Caki2 (cell line): ENCODE data around the gene TMEM50A. TPM values are rescaled to one million over a fixed set of nuclear protein-coding genes. Genes with fewer than 3 reads are reported as not detected.
"Not testable (repeated sequence)": the region's sequence is repeated elsewhere in the genome, so short reads cannot be mapped to it uniquely, and the experiment has no call there.

Source experiments
- DNase-seq: peaks from one replicate; pipeline ENCODE4 v3.0.0-alpha.2; 2015; ENCODE audit warnings: low read depth
- in situ Hi-C: cut with HindIII; loops from 2 replicates; pipeline ENCODE4 v1.10.0; 2016; ENCODE audit warnings: low sequenced_read_pairs, low pct_unique_long_range_greater_than_20kb, mixed read lengths
- total RNA-seq: library from RNA; depleted of rRNA; stranded (reverse); fragments of >200 nt; shearing (Covaris generic); gene quantifications from 2 replicates; pipeline ENCODE4 v1.2.3, GENCODE V29; 2014; ENCODE audit warnings: low replicate concordance

TMEM50A gene
- total RNA-seq, 1 experiment from 2014 or later, result 64.1 TPM

DNA sequence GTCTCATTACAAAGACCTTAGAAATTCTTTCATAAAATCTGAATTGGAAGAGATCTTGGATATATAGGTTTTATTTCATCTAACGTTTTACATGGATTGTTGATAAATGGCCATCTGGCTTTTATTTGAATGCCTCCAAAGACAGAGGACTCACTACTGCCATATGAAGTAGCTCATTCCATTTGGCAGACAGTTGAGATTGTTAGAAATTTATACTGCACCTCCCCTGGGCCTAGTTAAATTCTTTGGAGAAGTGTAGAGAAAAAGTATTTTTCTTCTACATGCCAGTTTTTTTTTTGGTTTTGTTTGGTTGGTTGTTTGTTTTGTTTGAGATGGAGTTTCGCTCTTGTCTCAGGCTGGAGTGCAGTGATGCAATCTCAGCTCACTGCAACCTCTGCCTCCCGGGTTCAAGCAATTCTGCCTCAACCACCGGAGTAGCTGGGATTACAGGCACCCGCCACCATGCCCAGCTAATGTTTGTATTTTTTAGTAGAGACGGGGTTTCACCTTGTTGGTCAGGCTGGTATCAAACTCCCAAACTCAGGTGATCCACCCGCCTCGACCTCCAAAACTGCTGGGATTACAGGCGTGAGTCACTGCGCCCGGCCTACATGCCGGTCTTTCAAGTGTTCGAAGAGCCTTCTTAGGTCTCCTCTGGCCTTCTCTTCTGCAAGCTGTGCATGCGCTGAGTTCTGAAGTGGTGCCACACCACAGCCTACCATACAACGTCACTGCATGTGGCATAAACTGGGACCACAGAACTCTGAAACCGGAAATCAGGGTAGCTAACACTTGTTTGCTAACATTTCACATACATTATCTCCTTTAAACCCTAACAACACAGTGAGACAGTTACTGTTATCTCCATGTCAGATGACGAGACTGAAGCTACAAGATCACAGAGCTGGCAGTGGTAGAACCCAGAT, 24.8 kb downstream of the TMEM50A start:
- DNase-seq, in situ Hi-C loops: not testable (repeated sequence)

DNA sequence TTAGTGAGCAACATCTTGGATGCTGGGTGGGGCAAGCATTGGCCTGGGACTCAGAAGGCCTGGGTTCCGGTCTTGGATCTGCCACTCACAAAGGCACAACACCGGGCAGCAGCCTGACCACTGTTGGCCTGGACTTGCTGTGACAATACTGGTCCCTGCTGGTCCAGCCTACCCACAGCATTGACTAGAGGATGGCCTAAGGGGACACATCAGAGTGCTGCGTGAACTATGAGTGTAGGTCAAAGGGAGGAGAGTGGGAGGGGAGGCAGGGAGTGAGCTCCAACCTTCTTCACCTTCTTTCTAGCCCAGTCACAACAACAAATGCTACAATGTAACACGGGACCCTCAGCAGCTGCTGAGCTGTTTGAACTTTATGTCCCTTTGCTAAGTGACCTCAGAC, 31.1 kb downstream of the TMEM50A start:
- in situ Hi-C loops, result no loop called here

DNA sequence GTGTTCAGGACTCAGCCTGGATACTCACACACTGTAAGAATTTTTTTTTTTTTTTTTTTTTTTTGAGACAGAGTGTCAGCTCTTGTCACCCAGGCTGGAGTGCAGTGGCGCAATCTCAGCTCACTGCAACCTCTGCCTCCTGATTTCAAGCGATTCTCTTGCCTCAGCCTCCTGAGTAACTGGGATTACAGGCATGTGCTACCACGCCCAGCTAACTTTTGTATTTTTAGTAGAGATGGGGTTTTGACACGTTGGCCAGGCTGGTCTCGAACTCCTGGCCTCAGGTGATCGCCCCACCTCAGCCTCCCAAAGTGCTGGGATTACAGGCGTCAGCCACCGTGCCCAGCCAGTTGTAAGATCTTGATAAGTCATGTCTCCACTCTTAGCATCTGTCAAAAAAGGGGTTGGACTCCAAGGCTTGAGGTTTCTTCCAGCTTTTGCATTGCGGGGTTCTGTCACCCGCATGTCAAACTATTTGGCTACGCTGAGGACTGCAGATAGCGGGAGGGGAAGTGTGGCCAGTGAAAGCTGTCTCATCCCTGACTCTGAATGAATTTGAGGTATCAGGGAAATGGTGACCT, 31.6 kb downstream of the TMEM50A start:
- in situ Hi-C loops, result not testable (repeated sequence)

More for the DNA sequence above, 31.1 kb downstream of the TMEM50A start:
- DNase-seq, result peak; percentile 41

DNA sequence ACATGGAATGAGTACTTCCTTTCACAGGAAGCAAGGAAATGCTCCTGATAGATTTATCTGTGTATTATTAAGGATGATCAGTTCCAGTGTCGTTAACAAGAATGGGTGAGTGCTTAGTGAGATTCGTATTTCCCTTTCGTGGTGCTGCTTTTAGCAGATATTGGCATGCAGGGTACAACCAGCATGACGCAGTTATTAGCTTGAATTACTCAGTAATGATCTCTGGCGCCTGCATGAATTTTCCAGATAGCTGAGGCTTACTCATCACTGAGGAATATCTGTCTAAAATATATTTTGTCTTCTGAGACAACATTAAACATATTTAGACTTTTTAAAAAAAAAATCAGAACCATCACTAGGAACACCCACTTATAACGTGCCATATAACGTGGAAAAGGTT, 33.6 kb downstream of the TMEM50A start:
- DNase-seq, in situ Hi-C loops: not testable (repeated sequence)

More for the DNA sequence above, 31.6 kb downstream of the TMEM50A start:
- DNase-seq, result not testable (repeated sequence)

DNA sequence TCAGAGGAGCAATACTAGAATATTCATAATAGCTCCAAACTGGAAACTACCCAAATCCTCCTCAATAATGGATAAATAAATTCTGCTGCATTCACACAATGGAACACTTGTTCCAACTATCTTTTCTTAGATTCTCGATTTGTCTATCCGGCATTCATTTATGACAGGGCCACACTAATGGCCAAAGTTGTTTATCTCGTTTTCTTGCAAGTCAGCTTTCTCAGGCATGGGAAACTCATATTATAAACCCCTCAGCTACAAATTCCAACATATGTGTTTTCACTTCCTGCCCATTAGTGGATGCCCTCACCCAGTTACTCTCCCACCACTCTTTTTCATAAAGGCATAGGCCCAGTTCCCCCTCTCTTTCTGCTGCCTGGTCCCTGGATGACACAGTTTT, 40.2 kb downstream of the TMEM50A start:
- in situ Hi-C loops, result not testable (repeated sequence)

DNA sequence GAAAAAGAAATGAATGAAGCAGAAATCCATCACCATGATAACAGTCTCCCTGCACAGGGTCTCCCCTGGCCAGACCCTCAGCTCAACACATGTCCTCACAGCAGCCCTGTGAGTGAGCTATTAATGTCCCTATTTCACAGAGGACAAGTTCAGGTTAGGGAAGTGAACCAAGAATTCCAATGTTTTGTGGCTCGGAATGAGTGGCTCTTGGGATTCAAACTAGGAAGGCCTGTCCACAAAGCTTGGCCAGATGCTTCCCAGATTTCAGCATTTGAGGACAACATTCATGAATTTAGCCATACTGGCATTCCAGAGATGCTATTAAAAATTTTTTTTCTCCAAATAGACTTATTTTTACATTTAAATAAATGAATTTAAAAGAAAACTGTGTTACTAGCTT, 44.4 kb downstream of the TMEM50A start:
- in situ Hi-C loops, DNase-seq: not testable (repeated sequence)

More for the DNA sequence above, 40.2 kb downstream of the TMEM50A start:
- DNase-seq, result not testable (repeated sequence)

DNA sequence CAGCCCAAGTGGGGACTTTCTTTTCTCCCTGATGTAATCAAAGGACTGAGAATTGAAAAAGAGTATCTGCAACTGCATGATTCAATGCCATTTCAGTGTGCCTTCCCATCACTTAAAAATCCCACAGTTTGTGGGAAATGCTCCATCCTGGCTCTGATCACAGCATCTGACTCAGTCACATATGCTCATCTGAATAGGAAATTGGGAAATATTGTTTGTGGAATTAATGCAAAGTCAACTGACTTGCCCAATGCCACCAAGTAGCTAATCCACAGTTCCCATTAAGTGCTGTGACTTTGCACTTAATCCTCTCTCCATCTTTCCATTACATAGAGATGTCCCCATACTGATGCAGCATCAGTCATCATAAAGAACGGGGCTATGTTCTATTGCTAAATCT, 45.0 kb downstream of the TMEM50A start:
- in situ Hi-C loops, DNase-seq: not testable (repeated sequence)

DNA sequence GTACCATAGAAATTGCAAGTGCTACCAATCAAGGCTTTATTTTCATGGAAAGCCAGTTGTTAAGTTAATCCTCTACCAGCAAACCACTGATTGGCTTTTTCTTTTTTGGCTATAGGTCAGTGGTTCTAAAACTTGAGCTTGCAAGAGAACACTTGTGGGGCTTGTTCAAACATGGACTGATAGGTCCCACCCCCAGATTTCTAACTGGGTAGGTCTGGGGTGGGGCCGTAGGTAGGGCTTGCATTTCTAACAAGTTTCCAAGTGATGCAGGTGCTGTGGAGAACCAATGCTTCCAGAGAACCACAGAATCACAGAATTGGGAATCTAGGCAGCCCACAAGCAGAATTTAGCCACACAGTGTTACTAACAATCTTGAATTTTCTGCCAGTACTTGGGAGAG, 45.7 kb downstream of the TMEM50A start:
- DNase-seq, in situ Hi-C loops: not testable (repeated sequence)

DNA sequence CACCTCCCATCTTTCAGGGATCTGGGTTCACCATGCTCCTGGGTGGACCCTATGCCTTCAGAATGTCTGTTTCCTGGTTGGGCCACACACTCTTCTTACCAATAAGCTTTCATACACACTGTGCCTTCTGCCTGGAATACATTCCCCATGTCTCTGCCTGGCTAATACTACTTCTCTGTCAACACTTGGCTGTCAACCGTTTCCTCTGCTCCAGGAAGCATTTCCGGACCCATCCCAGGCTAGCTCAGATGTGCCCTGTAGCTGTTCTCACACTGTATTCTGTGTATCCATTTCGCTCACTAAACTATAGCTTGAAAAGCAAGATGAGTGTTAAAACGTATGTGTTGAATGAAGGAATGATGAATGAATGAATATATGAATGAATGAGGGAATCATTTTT, 49.0 kb downstream of the TMEM50A start:
- in situ Hi-C loops, DNase-seq: not testable (repeated sequence)

DNA sequence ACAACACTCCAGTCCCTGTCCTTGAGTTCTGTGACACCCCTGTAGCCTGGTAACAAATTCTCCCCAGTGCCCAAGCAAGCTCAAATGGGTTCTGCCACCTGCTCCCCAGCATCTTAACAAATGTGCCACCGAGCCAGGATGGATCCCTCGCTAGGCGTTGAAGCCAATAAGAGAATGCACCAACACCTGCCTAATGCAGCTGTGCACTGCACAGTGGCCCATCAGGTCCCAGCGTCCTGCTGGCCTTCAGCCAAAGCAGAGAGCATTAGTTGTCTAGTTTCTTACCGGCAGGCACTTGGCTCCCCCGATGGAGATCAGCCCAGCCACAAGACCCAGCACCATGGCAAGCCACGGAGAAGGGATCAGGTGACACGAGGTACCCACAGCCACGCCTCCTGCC, 50.6 kb downstream of the TMEM50A start:
- in situ Hi-C loops, DNase-seq: not testable (repeated sequence)

DNA sequence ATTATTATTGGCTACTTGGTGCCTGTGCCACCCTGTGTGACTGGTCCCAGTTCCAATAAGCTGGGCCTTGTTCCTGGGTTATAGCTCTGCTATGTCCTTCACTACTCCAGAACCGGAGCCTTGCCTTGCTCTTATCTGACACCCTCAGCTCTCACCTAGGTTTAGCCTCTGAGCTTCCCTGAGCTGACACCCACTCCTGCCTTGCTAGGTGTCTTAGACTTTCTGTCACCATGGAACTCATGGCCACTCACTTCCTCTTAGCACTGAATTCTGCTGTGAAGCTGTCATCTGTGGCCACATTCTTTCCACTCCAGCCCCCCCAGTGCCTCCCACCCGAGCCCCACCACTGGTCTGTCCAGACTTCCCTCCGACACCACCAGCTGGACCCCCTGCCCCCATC, 51.6 kb downstream of the TMEM50A start:
- in situ Hi-C loops, DNase-seq: not testable (repeated sequence)

DNA sequence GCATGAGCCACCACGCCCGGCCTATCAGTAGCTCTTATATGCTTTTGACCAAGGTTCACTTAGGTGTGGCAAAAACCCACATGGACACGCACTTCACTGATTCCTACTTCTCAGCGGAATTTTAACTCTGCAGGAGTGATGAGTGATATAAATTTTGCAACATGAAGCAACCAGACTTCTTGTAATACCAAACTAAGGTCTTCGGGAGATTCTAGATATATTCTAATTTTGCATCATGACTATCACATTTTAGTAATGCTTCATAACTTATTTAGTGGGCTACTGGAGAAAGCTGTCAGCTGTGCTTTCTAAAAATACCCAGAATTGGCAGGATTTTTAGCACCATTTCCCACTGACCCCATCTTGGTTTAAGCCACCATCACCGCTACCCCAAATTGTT, 54.7 kb downstream of the TMEM50A start:
- in situ Hi-C loops, result no loop called here
- no peak for DNase-seq

DNA sequence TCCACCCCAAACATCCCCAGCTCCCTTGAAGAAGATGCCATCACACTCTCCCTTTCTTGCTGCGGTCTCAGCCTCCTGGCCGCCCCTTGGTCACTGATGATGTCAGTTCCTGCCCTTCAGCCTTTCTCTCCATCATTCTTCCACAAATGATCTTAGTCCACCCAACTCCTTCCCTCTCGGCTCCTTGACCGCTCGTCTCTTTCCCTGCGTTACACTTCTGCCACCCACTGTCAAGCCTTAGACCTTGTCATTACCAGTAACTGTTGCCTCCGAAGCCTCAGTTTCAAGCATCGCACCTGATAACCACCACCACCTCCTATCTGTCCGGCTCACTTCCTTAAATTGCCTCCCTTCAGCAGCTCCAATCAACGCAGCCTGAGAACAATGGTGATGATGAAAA, 59.4 kb downstream of the TMEM50A start:
- in situ Hi-C loops, DNase-seq: not testable (repeated sequence)

DNA sequence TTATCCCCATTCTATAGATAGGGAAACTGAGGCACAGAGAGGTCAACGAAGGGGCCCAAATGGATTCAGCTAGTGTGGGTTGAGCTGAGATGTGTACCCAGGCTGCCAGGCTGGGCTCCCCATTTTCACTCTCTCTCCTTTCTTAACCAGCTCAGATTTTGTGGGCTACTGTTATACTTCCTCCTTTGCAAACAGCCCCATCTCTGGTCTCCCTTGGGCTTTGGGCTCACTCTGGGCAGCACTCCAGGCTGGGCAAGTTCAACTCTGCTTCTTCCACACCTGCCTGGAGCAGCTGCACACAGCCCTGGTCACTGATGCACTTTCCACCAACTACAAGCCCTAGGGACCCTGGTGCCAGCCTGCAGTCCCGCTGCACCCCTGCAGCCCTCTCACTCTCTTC, 59.9 kb downstream of the TMEM50A start:
- in situ Hi-C loops, DNase-seq: not testable (repeated sequence)

DNA sequence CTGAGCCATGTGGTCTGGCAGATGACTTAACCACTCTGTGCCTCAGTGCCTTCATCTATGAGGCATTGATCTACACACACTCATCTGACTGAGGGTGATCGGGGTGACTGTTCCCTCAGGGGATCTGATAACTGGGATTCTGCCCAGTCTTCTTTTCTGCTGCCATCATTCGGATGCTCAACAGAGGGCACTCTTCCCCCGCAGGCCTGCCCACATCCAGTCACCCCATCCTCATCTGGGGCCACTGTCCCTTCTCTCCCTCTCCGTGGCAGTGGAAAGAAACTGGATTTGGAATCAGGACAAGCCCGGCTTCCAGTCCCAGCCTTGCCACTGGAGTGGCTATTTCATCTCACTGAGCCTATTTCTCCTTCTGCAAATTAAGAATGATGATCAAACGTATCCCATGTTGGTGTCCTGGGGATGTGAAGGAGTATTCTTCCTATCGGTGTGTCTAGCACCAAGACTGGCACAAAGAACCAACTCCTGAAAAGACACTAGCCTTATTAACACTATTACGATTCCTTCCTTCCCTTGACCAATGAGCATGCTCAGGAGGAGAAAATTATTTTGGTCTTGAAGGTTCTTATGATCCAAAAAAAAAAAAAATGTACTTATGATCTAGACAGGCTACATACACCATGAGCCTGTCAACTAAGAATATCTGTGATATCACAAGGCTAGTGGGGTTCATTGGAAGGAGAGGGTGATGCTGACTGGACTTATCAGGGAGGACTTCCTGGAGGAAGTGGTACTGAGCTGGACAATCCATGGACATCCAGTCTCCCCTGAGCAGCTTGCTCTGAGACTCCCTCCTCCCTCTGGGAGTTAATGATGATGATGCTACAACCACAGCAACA, 65.0 kb downstream of the TMEM50A start:
- DNase-seq, in situ Hi-C loops: not testable (repeated sequence)

DNA sequence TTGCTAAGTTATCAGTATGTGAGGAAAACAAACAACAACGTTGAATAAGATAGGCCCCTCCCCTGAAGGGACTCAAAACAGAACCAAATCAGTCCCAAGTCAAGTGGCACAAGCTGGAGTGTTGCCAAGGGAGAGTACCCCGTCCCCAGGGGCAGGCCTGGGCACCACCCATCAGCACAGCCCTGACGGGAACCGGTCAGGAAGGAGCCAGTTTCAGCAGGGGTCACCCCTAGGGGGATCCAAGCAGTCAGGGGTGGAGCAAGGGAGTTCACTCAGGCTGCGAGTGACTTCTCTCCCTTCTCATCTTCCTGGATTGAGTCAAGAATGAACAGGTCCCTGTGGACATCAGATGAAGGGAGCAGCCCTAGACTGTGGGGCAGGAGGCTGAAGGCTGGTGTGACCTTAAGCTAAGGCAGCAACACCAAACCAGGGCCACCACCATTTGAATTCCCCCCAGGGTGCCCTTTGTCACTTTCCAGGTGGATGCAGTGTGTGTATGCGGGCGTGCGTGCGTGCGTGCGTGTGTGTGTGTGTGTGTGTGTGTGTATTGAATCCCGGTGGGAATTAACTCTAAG, 67.7 kb downstream of the TMEM50A start:
- DNase-seq, in situ Hi-C loops: not testable (repeated sequence)

DNA sequence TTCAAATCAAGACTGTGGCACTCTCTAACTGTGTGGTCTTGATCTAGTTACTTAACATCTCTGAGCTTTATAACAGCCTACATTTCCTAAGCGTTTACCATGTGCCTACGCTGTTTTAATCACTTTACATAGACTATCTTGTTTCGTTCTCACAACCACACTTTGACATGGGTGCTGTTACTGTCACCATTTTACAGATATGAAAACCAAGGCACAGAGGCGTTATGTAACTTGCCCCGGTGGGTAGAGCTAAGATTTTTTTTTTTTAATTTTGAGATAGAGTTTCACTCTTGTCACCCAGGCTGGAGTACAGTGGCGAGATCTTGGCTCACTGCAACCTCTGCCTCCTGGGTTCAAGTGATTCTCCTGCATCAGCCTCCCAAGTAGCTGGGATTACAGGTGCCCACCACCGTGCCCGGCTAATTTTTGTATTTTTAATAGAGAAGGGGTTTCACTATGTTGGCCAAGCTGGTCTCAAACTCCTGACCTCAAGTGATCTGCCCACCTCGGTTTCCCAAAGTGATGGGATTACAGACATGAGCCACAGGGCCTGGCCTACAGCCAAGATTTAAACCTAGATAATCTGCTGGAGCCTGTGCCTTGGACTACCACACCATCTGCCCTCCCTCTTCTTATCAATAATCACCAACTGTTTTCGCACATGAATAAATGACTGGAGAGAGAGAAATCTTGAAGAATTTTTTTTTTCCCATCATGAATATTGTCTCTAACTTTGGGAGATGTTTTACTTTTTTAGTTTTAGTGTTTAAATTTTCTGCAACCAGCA, 71.7 kb downstream of the TMEM50A start:
- in situ Hi-C loops, DNase-seq: not testable (repeated sequence)
